Testis (tissue), 3 donors: ENCODE results near the gene ELAC2. TPM values are rescaled to one million over a fixed set of nuclear protein-coding genes. Genes with fewer than 3 reads are reported as not detected.

Experiments used
- DNase-seq: peaks from one replicate; pipeline ENCODE4 v3.0.0-alpha.2; 2019
- H3K27ac ChIP-seq, 2 donors: fragments of 200-600 bp; sonication (generic); one replicate each; pipeline ENCODE4 v1.5.1; 2019
- H3K27me3 ChIP-seq: fragments of 200-600 bp; sonication (generic); one replicate; pipeline ENCODE4 v1.5.1; 2019
- H3K36me3 ChIP-seq: fragments of 200-600 bp; sonication (generic); one replicate; pipeline ENCODE4 v1.5.1; 2017; ENCODE audit warnings: low read depth; ENCODE audit errors: missing control alignments
- H3K4me1 ChIP-seq: fragments of 200-600 bp; sonication (generic); one replicate; pipeline ENCODE4 v1.5.1; 2019
- H3K4me3 ChIP-seq, 2 donors: fragments of 200-600 bp; sonication (generic); one replicate each; pipeline ENCODE4 v1.5.1; 2017 to 2019
- H3K9me3 ChIP-seq: fragments of 200-600 bp; sonication (generic); one replicate; pipeline ENCODE4 v1.5.1; 2017
- CTCF ChIP-seq, 3 experiments: fragments of 450-650 bp in 2 of 3; fragments of 200-600 bp in 1 of 3; sonication (generic) in 1 of 3; IDR thresholded peaks; one replicate each; pipeline ENCODE4 v1.5.1; 2016 to 2019; ENCODE audit warnings: antibody characterized with exemption in 3 of 3, mild to moderate bottlenecking in 2 of 3, moderate library complexity in 1 of 3
- POLR2A ChIP-seq: fragments of 450-650 bp; IDR thresholded peaks from one replicate; pipeline ENCODE4 v1.6.1; 2017; ENCODE audit warnings: antibody characterized with exemption, mild to moderate bottlenecking, moderate library complexity
- WGBS, 2 donors: methylation state at CpG; one replicate each; pipeline ENCODE4 v1.1.5; 2018; 5-methylcytosine and 5-hydroxymethylcytosine counted together
- intact Hi-C: fragments of 100-400 bp; cut with DNase I; formaldehyde crosslinking; loops from one replicate; pipeline ENCODE4 v1.15.1; 2023; ENCODE audit warnings: low total_unique reads
- polyA plus RNA-seq: library from polyadenylated mRNA; stranded (reverse); fragments of 350-450 nt; fragmentation: Illumina TruSeq; extraction: RNeasy Lipid Tissue Mini Kit (QIAGEN cat#74804); gene quantifications from one replicate; pipeline ENCODE4 v1.2.3, GENCODE V29; 2014; ENCODE audit warnings: low read depth, low replicate concordance; ENCODE audit not compliant: insufficient read depth
- total RNA-seq, 2 donors: library from RNA; depleted of rRNA; stranded (reverse); fragments of >200 nt; gene quantifications; one replicate each; pipeline ENCODE4 v1.2.3, GENCODE V29; 2016

The ELAC2 gene
- total and polyA plus RNA-seq, 3 donors from 2014 or later: 65.0 to 114 (median 108) TPM

DNA sequence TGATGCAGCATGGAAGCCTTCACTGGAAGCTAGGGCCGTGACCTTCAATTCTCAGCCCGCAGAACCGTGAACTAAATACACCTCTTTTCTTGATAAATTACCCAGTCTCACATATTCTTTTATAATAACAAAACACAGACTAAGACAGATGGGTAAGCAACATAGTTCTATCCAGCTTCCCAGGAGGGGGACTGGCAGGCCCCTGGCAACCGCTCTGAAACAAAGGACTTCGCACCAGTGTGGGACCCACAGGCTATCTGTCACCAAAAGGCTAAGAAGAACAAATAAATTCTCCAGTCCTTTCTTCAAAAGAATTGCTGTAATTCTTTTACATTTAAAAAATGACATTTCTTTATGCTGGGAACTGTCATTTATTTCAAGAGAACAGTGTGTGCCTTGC is 19.0 kb downstream of the ELAC2 start:
- H3K9me3 ChIP-seq: no peaks in the 10 kb centered on the region
- no peak for TF ChIP-seq CTCF (IDR thresholded peaks at IDR 0.05)
- TF ChIP-seq POLR2A: no peak
- no peaks in the 10 kb centered on the region for H3K27me3 ChIP-seq
- H3K4me1 ChIP-seq: no peaks in the 10 kb centered on the region
- no peak overlapping the region for H3K4me3 ChIP-seq
- no peak for DNase-seq
- peaks cover 6% of the 10 kb centered on the region for H3K36me3 ChIP-seq
- no peak overlapping the region for H3K27ac ChIP-seq
- intact Hi-C loops: no loop called here
- WGBS, 2 donors: 90 to 98% methylated on average over 5 of the region's 5 CpGs

DNA sequence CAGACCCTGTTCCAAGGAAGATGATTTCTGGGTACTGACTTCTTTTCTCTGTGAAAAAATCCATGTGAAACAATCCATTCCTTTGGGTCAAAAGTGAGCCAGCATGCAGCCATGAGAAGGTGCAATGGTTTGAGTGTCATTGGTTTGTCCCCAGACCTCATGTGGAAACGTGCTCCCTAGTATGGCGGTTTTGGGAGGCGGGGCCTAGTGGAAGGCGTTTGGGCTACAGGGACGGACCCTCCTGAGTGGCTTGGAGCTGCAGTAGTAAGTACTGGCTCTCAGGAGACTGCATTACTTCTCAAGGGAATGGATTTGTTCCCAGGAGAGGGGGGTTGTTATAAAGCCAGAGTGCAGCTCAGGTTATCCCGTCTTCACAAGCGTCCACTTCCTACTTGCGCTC is 19.4 kb downstream of the ELAC2 start:
- H3K4me3 ChIP-seq: no peak overlapping the region
- no peaks in the 10 kb centered on the region for H3K4me1 ChIP-seq
- H3K9me3 ChIP-seq: no peaks in the 10 kb centered on the region
- H3K36me3 ChIP-seq: peaks cover 6% of the 10 kb centered on the region
- no peaks in the 10 kb centered on the region for H3K27me3 ChIP-seq
- TF ChIP-seq POLR2A (no peak), CTCF (IDR thresholded peaks at IDR 0.05) (no peak)
- H3K27ac ChIP-seq: no peak overlapping the region
- 87 to 95% methylated on average over 8 of the region's 8 CpGs for WGBS, 2 donors
- intact Hi-C loops: no loop called here
- DNase-seq: no peak

GRCh38 chr17:12996941-12997340 is 20.9 kb downstream of the ELAC2 start:
- no peak for TF ChIP-seq CTCF (IDR thresholded peaks at IDR 0.05)
- no peak for TF ChIP-seq POLR2A
- DNase-seq: no peak
- intact Hi-C loops: no loop called here
- Histone ChIP-seq H3K9me3 (no peaks in the 10 kb centered on the region), H3K36me3 (peaks cover 6% of the 10 kb centered on the region), H3K27ac (no peak overlapping the region), H3K4me3 (no peak overlapping the region), H3K27me3 (no peaks in the 10 kb centered on the region), H3K4me1 (no peaks in the 10 kb centered on the region)
- 91 to 98% methylated on average over 4 to 5 of the region's 5 CpGs for WGBS, 2 donors

GRCh38 chr17:12996357-12996756 is 21.5 kb downstream of the ELAC2 start:
- H3K27me3 ChIP-seq: no peaks in the 10 kb centered on the region
- intact Hi-C loops: no loop called here
- H3K9me3 ChIP-seq: no peaks in the 10 kb centered on the region
- no peak overlapping the region for H3K4me3 ChIP-seq
- WGBS, 2 donors: 91 to 93% methylated on average over 10 of the region's 10 CpGs
- no peak overlapping the region for H3K27ac ChIP-seq
- no peaks in the 10 kb centered on the region for H3K4me1 ChIP-seq
- TF ChIP-seq CTCF (IDR thresholded peaks at IDR 0.05): no peak
- no peak for TF ChIP-seq POLR2A
- DNase-seq: no peak
- peaks cover 5% of the 10 kb centered on the region for H3K36me3 ChIP-seq

DNA sequence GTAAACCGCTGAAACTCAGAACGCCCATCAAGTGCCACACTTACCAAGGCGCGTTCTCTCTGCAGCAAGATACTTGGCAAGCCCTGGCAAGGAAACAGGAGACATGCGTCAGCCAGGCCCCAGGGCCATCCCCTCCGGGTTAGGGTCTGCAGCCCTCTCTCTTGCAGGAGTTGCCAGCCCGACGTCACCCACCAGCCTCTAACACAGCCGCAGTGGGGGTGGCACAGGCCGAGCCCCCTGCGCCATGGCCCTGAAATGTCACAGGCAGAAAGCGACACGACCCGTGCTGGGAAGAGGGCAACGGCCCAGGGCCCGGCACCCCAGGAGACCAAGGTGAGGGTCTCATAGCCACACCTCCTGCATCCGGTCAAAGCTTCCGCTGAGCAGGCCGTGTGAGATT is 21.9 kb downstream of the ELAC2 start:
- no peaks in the 10 kb centered on the region for H3K9me3 ChIP-seq
- no peaks in the 10 kb centered on the region for H3K27me3 ChIP-seq
- DNase-seq: no peak
- H3K4me1 ChIP-seq: no peaks in the 10 kb centered on the region
- WGBS, 2 donors: 93 to 94% methylated on average over 16 to 19 of the region's 19 CpGs
- no peak overlapping the region for H3K4me3 ChIP-seq
- H3K36me3 ChIP-seq: peaks cover under 1% of the 10 kb centered on the region
- H3K27ac ChIP-seq: no peak overlapping the region
- intact Hi-C loops: no loop called here
- TF ChIP-seq POLR2A: no peak
- TF ChIP-seq CTCF (IDR thresholded peaks at IDR 0.05): no peak
